GM23338 (cell line): ENCODE measurements around the gene NGFR. TPM values are rescaled to one million over a fixed set of nuclear protein-coding genes. Genes with fewer than 3 reads are reported as not detected.

Experiments
- ATAC-seq: fragments of 200-7000 bp; cut with Tn5 transposase; 3 replicates; pipeline ENCODE4 v1.9.1; 2020
- DNase-seq: peaks from one replicate; pipeline ENCODE4 v3.0.0-alpha.2; 2015; ENCODE audit warnings: low spot score
- H2AFZ ChIP-seq: fragments of 200-600 bp; sonication (generic); 2 replicates; pipeline ENCODE4 v1.8.0; 2016; ENCODE audit warnings: antibody characterized with exemption, mild to moderate bottlenecking, moderate library complexity
- H3F3A ChIP-seq: fragments of 200-600 bp; sonication (generic); replicated peaks from 2 replicates; pipeline ENCODE4 v1.8.0; 2017; ENCODE audit warnings: antibody characterized with exemption, mixed run types, low read depth
- H3K27ac ChIP-seq: fragments of 200-600 bp; sonication (generic); 2 replicates; pipeline ENCODE4 v1.6.1; 2016; ENCODE audit warnings: low read depth
- H3K27me3 ChIP-seq: fragments of 200-600 bp; sonication (generic); 2 replicates; pipeline ENCODE4 v1.8.0; 2016; ENCODE audit warnings: mild to moderate bottlenecking, mixed run types, moderate library complexity; ENCODE audit not compliant: insufficient read depth
- H3K36me3 ChIP-seq: fragments of 200-600 bp; sonication (generic); 2 replicates; pipeline ENCODE4 v1.8.0; 2016; ENCODE audit warnings: mild to moderate bottlenecking; ENCODE audit not compliant: insufficient read depth
- H3K4me1 ChIP-seq: fragments of 200-600 bp; sonication (generic); 2 replicates; pipeline ENCODE4 v1.8.0; 2016; ENCODE audit warnings: mild to moderate bottlenecking, moderate library complexity; ENCODE audit not compliant: insufficient read depth
- H3K4me2 ChIP-seq: fragments of 200-600 bp; sonication (generic); 2 replicates; pipeline ENCODE4 v1.7.1; 2017; ENCODE audit warnings: mixed run types
- H3K4me3 ChIP-seq: fragments of 200-600 bp; sonication (generic); 2 replicates; pipeline ENCODE4 v1.6.1; 2016; ENCODE audit warnings: mixed run types
- H3K79me2 ChIP-seq: fragments of 200-600 bp; sonication (generic); replicated peaks from 2 replicates; pipeline ENCODE4 v1.8.0; 2017; ENCODE audit warnings: mild to moderate bottlenecking; ENCODE audit not compliant: insufficient read depth
- H3K9me2 ChIP-seq: fragments of 200-600 bp; sonication (generic); 2 replicates; pipeline ENCODE4 v1.8.0; 2017; ENCODE audit not compliant: insufficient read depth
- H4K20me1 ChIP-seq: fragments of 200-600 bp; sonication (generic); replicated peaks from 2 replicates; pipeline ENCODE4 v1.8.0; 2017; ENCODE audit warnings: mild to moderate bottlenecking; ENCODE audit not compliant: insufficient read depth
- H3K27ac Mint-ChIP-seq: 2 replicates; pipeline ENCODE4 v1.8.0; 2020; ENCODE audit warnings: inconsistent platforms, mild to moderate bottlenecking, moderate library complexity, mixed read lengths
- H3K27me3 Mint-ChIP-seq: 3 replicates; pipeline ENCODE4 v1.8.0; 2022; ENCODE audit warnings: low read depth, mild to moderate bottlenecking, moderate library complexity, mixed read lengths, inconsistent platforms; ENCODE audit not compliant: insufficient read depth, poor library complexity
- H3K36me3 Mint-ChIP-seq: 3 replicates; pipeline ENCODE4 v1.8.0; 2021; ENCODE audit warnings: low read depth, mild to moderate bottlenecking, inconsistent platforms, moderate library complexity, mixed read lengths
- H3K4me1 Mint-ChIP-seq: 3 replicates; pipeline ENCODE4 v1.8.0; 2020; ENCODE audit warnings: mild to moderate bottlenecking, inconsistent platforms, mixed read lengths
- H3K4me3 Mint-ChIP-seq: 3 replicates; pipeline ENCODE4 v1.8.0; 2021; ENCODE audit warnings: moderate library complexity, mild to moderate bottlenecking, inconsistent platforms, mixed read lengths
- H3K9me3 Mint-ChIP-seq: 3 replicates; pipeline ENCODE4 v1.8.0; 2020; ENCODE audit warnings: moderate library complexity, mild to moderate bottlenecking, inconsistent platforms, mixed read lengths
- CREB1 ChIP-seq: fragments of 250-450 bp; sonication (Bioruptor Pico); IDR thresholded peaks from 2 replicates; pipeline ENCODE4 v1.5.0; 2020; ENCODE audit warnings: low read depth, mild to moderate bottlenecking, moderate library complexity
- JUNB ChIP-seq: IDR thresholded peaks from one replicate; pipeline ENCODE4 v1.6.1; 2016; ENCODE audit warnings: antibody characterized with exemption; ENCODE audit not compliant: unreplicated experiment
- NANOG ChIP-seq: IDR thresholded peaks from 2 replicates; pipeline ENCODE4 v1.6.1; 2016; ENCODE audit warnings: antibody characterized with exemption, borderline replicate concordance
- polyA plus RNA-seq: library from polyadenylated mRNA; unstranded; fragments of >200 nt; fragmentation: Nextera tagmentation; extraction: Ambion mirVana; gene quantifications from 2 replicates; pipeline ENCODE4 v1.2.1, GENCODE V29; 2016
- total RNA-seq: library from RNA; depleted of rRNA; stranded (reverse); fragments of >200 nt; shearing (Covaris generic); gene quantifications from 2 replicates; pipeline ENCODE4 v1.2.3, GENCODE V29; 2014
- TF ChIP-seq, protein P1 (sequence below), 2 experiments: fragments of 200-600 bp in 1 of 2; sonication (generic) in 1 of 2; conservative IDR thresholded peaks; 2 replicates each; pipeline versions ENCODE4 v1.5.1 to v1.6.1; 2016 to 2017; ENCODE audit warnings: antibody characterized with exemption in 2 of 2, low read depth in 2 of 2, mild to moderate bottlenecking in 2 of 2, moderate library complexity in 1 of 2
- TF ChIP-seq, protein P2 (sequence below): fragments of 250-450 bp; sonication (Bioruptor Pico); IDR thresholded peaks from 2 replicates; pipeline ENCODE4 v1.5.0; 2020; ENCODE audit warnings: mild to moderate bottlenecking, moderate library complexity

The NGFR gene
- total and polyA plus RNA-seq, 2 experiments from 2014 or later = 2.8 to 6.9 TPM

DNA sequence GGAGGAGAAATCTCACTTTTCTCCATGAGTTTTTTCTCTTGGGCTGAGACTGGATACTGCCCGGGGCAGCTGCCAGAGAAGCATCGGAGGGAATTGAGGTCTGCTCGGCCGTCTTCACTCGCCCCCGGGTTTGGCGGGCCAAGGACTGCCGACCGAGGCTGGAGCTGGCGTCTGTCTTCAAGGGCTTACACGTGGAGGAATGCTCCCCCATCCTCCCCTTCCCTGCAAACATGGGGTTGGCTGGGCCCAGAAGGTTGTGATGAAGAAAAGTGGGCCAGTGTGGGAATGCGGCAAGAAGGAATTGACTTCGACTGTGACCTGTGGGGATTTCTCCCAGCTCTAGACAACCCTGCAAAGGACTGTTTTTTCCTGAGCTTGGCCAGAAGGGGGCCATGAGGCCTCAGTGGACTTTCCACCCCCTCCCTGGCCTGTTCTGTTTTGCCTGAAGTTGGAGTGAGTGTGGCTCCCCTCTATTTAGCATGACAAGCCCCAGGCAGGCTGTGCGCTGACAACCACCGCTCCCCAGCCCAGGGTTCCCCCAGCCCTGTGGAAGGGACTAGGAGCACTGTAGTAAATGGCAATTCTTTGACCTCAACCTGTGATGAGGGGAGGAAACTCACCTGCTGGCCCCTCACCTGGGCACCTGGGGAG lies 19.1 kb downstream of the NGFR start:
- H2AFZ ChIP-seq = no peak overlapping the region
- DNase-seq (peak; percentile 86), ATAC-seq (peak; percentile 83)
- Mint-ChIP-seq H3K4me3 (peak overlapping the region; percentile 2; the same call in 1 of the 3 replicates), H3K27me3 (peaks cover 16% of the 10 kb centered on the region), H3K9me3 (no peaks in the 10 kb centered on the region), H3K4me1 (peaks cover 48% of the 10 kb centered on the region), H3K27ac (no peak overlapping the region), H3K36me3 (no peaks in the 10 kb centered on the region; the same call in 2 of the 3 replicates)
- H3F3A ChIP-seq = 0 out of 2 replicates have a peak, but pooled peaks cover 8% of the 10 kb centered on the region
- H3K27ac ChIP-seq = peak overlapping the region; percentile 50; the same call in 1 of the 2 replicates
- H4K20me1 ChIP-seq = no peaks in the 10 kb centered on the region
- H3K4me3 ChIP-seq = no peak overlapping the region
- no peaks in the 10 kb centered on the region for H3K27me3 ChIP-seq
- no peaks in the 10 kb centered on the region for H3K79me2 ChIP-seq
- H3K9me2 ChIP-seq = no peaks in the 10 kb centered on the region
- H3K4me1 ChIP-seq = peaks cover 32% of the 10 kb centered on the region
- no peaks in the 10 kb centered on the region for H3K36me3 ChIP-seq
- TF ChIP-seq CREB1 = 0 out of 2 replicates have a peak, but pooled peaks have one; percentile 25
- TF ChIP-seq NANOG = no peak
- TF ChIP-seq JUNB = no peak
- TF ChIP-seq, protein P1, sequence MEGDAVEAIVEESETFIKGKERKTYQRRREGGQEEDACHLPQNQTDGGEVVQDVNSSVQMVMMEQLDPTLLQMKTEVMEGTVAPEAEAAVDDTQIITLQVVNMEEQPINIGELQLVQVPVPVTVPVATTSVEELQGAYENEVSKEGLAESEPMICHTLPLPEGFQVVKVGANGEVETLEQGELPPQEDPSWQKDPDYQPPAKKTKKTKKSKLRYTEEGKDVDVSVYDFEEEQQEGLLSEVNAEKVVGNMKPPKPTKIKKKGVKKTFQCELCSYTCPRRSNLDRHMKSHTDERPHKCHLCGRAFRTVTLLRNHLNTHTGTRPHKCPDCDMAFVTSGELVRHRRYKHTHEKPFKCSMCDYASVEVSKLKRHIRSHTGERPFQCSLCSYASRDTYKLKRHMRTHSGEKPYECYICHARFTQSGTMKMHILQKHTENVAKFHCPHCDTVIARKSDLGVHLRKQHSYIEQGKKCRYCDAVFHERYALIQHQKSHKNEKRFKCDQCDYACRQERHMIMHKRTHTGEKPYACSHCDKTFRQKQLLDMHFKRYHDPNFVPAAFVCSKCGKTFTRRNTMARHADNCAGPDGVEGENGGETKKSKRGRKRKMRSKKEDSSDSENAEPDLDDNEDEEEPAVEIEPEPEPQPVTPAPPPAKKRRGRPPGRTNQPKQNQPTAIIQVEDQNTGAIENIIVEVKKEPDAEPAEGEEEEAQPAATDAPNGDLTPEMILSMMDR (conservative IDR thresholded peaks at IDR 0.05; ENCODE audit: low read depth in 2 of 2) = peak; percentile 52 to 61
- TF ChIP-seq, protein P2, sequence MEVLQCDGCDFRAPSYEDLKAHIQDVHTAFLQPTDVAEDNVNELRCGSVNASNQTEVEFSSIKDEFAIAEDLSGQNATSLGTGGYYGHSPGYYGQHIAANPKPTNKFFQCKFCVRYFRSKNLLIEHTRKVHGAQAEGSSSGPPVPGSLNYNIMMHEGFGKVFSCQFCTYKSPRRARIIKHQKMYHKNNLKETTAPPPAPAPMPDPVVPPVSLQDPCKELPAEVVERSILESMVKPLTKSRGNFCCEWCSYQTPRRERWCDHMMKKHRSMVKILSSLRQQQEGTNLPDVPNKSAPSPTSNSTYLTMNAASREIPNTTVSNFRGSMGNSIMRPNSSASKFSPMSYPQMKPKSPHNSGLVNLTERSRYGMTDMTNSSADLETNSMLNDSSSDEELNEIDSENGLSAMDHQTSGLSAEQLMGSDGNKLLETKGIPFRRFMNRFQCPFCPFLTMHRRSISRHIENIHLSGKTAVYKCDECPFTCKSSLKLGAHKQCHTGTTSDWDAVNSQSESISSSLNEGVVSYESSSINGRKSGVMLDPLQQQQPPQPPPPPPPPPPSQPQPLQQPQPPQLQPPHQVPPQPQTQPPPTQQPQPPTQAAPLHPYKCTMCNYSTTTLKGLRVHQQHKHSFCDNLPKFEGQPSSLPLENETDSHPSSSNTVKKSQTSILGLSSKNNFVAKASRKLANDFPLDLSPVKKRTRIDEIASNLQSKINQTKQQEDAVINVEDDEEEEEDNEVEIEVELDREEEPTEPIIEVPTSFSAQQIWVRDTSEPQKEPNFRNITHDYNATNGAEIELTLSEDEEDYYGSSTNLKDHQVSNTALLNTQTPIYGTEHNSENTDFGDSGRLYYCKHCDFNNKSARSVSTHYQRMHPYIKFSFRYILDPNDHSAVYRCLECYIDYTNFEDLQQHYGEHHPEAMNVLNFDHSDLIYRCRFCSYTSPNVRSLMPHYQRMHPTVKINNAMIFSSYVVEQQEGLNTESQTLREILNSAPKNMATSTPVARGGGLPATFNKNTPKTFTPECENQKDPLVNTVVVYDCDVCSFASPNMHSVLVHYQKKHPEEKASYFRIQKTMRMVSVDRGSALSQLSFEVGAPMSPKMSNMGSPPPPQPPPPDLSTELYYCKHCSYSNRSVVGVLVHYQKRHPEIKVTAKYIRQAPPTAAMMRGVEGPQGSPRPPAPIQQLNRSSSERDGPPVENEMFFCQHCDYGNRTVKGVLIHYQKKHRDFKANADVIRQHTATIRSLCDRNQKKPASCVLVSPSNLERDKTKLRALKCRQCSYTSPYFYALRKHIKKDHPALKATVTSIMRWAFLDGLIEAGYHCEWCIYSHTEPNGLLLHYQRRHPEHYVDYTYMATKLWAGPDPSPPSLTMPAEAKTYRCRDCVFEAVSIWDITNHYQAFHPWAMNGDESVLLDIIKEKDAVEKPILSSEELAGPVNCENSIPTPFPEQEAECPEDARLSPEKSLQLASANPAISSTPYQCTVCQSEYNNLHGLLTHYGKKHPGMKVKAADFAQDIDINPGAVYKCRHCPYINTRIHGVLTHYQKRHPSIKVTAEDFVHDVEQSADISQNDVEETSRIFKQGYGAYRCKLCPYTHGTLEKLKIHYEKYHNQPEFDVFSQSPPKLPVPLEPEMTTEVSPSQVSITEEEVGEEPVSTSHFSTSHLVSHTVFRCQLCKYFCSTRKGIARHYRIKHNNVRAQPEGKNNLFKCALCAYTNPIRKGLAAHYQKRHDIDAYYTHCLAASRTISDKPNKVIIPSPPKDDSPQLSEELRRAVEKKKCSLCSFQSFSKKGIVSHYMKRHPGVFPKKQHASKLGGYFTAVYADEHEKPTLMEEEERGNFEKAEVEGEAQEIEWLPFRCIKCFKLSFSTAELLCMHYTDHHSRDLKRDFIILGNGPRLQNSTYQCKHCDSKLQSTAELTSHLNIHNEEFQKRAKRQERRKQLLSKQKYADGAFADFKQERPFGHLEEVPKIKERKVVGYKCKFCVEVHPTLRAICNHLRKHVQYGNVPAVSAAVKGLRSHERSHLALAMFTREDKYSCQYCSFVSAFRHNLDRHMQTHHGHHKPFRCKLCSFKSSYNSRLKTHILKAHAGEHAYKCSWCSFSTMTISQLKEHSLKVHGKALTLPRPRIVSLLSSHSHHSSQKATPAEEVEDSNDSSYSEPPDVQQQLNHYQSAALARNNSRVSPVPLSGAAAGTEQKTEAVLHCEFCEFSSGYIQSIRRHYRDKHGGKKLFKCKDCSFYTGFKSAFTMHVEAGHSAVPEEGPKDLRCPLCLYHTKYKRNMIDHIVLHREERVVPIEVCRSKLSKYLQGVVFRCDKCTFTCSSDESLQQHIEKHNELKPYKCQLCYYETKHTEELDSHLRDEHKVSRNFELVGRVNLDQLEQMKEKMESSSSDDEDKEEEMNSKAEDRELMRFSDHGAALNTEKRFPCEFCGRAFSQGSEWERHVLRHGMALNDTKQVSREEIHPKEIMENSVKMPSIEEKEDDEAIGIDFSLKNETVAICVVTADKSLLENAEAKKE (CRISPR knock-in tag) = no peak
- H3K4me2 ChIP-seq = peak overlapping the region; percentile 60
